LHCN-M2 (cell line): Measurements from ENCODE around the gene GNLY. TPM values are rescaled to one million over a fixed set of nuclear protein-coding genes. Genes with fewer than 3 reads are reported as not detected.
"Not testable (repeated sequence)": the region's sequence is repeated elsewhere in the genome, so short reads cannot be mapped to it uniquely, and the experiment has no call there.

ENCODE experiments used
- DNase-seq: peaks from one replicate; pipeline ENCODE4 v3.0.0-alpha.2; 2012; ENCODE audit warnings: low read depth
- polyA plus RNA-seq: library from polyadenylated mRNA; unstranded; fragments of >200 nt; gene quantifications from one replicate; pipeline ENCODE4 v1.2.1, GENCODE V29; 2012; ENCODE audit warnings: missing spikeins
- total RNA-seq: library from RNA; depleted of rRNA; stranded (reverse); fragments of >200 nt; gene quantifications from 2 replicates; pipeline ENCODE4 v1.2.3, GENCODE V29; 2014; rRNA removed

The GNLY gene
- total RNA-seq: not detected in 2 replicates
- not detected for polyA plus RNA-seq

DNA sequence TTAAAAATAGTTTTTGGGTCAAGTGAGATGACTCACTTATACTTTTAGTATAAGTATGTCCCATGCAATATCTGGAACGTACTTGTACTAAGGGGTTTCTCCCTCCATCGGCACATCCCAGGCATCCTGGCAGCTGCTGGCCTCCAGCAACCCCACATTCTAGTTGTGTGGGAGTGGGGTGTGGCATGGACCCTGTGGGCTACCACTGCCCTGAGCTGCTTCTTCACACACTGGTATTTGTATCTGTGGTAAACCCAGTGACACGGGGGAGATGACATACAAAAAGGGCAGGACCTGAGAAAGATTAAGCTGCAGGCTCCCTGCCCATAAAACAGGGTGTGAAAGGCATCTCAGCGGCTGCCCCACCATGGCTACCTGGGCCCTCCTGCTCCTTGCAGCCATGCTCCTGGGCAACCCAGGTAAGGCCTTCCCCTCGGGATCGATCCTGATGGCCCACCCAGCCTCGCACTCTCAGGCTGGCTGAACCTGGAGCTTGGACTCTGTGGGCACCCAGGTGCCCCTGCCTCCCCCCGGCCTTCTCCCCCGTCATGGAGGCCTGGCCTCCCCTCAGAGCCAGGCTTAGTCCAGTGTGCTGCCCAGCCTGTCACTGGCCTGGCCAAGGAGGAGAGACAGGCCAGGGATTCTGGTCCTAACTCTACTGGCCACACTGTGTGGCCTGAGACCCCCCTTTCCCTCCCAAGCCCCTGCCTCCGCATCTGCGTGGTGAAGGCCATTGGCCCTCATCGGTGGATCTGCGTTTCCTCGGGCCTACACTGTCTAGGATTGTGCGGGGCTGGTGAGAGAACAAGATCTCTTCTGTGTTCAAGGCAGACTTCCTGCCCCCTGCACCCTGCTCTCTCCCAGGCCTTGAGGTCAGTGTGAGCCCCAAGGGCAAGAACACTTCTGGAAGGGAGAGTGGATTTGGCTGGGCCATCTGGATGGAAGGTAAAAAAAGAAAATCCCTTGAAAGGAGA lies at the start of gene GNLY:
GNLY (plus strand) TSS at position 307 of the 974 bp plus-strand sequence; CDS start at position 368, 61 bp downstream.
- peak; percentile 57 for DNase-seq

DNA sequence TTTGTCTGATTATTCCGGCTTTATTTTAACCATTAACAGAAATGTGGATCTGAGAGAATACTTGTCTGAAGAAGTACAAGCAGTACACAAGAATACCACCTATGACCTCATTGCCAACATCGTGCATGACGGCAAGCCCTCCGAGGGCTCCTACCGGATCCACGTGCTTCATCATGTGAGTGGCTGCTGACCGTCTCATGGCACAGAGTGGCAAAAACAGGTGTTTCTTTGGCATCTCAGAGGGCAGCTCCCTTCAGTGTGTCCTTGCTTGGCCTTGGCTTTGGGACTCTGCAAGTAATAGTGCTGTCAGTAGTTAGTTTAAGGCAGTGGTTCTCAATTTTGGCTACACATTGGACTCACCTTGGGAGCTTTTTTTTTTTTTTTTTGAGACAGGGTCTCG lies 49.2 kb upstream of the GNLY start:
- peak; percentile 45 for DNase-seq

DNA sequence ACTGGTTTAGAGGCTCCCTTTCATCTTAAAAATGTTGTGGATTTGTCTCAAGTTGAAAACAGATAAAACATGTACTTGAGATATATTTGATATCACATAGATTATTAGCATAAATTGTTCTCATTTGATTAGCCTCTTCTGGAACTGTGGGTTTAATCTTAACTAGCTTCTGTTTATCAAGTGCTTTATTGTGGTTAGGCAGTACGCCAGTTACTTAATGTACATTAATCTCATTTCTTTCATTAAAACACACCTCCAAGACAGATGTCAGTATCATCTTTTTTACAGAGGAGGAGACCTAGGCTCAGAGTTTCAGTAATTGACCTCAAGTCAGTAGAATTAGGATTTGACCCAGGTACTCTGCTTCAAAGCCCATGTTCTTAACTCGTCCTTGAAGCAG lies 48.0 kb upstream of the GNLY start:
- DNase-seq: no peak

DNA sequence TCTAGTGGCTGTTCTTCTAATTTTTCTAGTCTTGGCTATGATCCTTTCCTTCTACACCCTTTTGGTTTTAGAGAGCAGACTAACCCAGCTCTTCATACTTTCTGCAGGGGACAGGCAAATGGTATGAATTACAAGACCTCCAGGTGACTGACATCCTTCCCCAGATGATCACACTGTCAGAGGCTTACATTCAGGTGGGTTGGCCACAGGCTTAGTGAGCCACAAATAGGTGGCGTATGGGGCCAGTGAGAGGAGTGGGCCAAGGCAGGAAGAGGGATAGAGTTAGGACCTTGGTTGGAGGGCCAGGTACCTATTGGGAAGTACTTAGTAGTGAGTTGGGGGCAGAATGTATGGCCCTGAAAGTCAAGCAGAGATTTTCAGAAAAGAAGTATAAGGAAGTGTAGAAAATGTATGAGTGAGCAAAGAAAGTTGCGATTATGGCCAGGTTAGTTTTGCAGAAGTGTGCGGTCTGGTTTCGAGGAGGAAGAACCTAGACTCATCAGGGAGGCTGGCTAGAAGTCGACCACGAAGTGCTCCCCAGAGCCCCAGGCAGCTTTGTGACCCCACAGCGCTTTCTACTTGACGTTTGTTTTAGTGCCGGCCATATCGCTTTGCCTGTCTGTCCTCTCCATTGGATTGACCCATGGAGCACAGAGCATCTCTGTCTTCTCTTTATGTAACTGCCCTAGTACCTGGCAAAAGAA lies 46.2 kb upstream of the GNLY start:
- no peak for DNase-seq

DNA sequence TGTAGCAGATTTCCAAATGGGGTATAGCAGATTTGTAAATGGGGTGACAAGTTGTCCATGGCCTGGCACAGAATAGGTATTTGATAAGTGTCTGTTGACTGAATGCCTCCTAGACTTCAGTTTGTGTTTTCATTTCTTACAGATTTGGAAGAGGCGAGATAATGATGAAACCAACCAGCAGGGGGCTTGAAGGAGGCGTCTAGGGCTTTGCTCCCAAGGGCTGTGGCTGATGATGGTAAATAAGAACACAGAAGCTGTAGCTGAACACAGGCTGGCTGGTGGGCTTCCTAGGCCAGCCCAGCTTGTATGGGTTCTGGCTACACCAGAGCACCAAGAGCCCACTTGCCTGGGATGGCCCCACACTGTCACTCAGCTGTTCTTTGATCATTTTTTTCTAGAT lies 45.5 kb upstream of the GNLY start:
- DNase-seq: peak; percentile 58

DNA sequence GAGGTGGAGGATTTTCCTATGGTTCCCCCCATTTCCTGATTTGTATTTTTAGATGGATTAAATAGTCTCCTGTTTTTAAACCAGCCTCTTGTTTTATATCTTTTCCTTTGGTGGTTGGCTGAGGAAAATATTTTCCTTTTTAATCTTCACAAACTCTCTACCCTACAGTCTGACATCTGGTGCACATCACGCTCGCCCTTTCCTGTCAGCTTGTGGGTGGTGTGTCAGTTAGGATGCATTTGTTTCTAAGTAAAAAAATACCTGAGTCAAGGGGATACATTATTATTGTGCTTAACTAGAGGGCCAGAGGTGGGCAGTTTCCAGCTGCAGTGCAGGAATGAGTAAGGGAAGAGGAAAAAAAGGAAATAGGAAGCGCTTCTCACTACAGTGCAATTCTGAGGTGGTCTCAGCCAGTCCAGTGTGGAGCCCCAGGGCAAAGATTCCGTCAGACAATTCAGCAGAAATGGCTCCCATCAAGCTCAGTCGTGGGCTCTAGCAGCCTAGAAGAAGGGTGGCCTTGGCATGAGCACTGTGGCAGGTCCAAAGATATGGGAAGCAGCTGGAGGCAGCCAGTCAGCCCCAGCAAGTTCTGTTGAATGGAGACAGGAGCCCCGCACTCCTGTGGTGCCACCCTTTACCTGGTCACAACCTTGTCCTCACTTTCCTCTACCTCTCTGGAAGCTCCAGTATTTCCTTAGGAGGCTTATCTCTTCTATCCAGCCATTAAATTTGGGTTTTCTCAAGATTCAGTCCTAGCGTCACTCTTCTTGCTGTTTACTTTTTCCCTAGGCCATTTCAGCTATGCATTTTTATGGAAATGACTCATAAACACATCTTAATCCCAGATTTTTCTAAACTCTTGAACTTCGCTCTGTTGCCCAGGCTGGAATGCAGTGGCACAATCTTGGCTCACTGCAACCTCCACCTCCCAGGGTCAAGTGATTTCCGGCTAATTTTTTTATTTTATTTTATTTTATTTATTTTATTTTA lies 44.7 kb upstream of the GNLY start:
- peak; percentile 71 for DNase-seq

DNA sequence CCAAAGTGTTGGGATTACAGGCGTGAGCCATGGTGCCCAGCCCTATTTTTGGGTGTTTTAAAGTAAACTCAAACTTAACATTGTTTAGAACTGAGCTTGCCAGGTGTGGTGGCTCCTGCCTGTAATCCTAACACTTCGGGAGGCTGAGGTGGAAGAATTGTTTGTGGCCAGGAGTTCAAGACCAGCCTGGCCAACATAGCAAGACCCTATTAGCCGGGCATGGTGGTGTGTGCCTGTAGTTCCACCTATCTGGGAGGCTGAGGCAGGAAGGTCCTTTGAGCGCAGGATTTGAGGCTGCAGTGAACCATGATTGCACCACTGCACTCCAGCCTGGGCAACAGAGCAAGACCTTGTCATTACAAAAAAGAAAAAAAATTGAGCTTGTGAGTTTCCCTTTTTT lies 43.7 kb upstream of the GNLY start:
- DNase-seq: no peak

DNA sequence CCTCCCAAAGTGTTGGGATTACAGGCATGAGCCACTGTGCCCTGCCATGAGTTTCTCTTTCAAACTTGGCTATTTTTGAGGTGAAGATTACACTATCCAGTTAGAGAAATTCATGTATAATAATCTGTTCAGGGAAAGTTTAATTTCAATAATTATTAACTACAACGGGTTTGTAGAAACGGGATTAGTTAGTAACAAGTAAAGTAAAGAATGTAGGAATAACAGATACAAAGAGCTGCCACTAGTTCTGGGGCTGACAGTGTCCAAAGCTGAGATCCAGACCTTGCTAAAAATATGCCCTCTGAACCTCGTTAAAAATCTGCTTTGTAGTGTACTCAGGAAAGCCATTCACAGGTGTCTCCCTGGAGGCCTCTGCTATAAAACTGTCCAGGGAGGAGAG lies 43.1 kb upstream of the GNLY start:
- DNase-seq: no peak

DNA sequence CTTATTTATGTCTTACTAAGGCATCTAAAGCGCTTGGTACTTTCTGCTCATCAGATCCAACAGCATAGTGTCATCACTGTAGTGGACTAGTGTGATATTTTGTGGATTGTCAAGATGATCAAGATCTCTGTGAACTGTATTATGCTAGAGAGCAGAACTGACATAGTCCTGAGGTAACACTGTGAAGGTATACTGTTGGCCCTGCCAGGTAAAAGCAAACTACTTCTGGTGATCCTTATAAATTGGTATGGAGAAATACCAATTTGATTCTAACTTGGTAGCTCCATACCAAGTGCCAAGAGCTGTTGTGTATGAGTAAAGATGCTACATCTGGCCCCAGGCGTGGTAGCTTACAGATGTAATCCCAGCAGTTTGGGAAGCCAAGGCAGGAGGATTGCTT lies 42.1 kb upstream of the GNLY start:
- no peak for DNase-seq

DNA sequence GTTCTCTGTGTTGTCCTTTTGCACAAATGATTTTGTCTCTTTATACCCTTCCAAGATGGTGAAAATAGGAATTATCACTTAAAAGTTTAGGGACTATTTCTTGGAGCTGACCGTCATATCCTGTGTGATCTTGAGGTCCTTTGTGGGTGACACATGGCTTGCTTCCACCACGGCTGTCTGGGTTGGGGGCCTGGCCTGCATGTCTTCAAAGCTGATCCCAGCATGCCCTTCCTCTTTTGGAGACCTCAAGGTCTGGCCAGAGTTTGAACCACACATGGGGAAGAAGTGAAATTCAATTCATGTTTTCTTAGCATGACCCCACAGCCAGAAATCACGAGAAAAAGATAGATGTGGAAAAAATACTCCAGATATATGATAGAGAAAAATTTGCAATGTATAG lies 40.2 kb upstream of the GNLY start:
- no peak for DNase-seq

DNA sequence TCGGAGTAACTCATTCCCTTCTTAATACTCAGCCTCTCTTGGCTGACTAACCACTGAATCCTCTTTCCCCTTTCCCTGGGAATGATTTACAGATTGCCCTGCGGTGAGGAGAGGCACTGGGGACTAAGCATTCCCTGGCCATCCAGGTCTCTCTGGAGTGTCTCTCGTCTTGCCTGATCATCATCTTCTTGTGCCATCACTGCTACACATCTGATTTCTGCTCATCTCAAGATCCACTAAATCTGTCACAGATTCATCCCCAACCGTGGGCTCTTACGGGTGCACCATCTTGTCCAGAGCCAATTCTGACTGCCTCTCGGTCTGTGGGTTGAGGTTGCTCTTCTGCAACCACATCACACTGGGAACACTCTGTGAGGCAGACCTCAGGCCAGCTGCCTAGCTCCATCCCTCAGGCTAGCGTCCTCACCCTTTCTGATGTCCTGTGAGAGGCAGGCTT lies 38.2 kb upstream of the GNLY start:
- peak; percentile 63 for DNase-seq

DNA sequence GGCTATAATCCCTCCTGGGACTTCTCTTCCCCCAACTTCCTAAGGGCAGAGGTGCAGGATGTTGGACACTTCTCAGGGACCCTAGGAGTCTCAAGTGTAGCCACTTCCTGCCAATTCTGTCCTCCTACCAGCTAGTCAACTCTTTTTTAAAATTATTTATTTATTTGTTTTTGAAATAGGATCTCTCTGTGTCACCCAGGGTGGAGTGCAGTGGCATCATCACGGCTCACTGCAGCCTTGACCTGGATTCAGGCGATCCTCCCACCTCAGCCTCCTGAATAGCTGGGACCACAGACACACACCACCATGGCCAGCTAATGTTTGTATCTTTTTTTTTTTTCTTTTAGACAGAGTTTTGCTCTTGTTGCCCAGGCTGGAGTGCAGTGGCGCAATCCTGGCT lies 37.7 kb upstream of the GNLY start:
- peak; percentile 26 for DNase-seq

DNA sequence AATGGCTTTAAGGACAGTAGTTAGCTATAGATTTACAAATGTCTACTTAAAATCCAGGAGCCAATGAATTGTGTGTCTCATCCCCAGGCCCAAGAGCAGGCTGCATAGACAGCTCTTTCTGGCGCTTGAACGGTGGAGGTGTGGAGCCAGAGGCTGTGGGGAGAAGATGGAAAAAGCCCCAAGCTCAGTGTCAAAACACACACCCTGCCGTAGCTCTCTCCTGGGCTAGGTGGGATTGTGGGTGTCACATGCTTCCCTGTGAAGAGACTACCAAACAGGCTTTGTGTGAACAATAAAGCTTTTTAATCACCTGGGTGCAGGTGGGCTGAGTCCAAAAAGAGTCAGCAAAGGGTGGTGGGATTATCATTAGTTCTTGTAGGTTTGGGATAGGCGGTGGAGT lies 36.8 kb upstream of the GNLY start:
- not testable (repeated sequence) for DNase-seq

DNA sequence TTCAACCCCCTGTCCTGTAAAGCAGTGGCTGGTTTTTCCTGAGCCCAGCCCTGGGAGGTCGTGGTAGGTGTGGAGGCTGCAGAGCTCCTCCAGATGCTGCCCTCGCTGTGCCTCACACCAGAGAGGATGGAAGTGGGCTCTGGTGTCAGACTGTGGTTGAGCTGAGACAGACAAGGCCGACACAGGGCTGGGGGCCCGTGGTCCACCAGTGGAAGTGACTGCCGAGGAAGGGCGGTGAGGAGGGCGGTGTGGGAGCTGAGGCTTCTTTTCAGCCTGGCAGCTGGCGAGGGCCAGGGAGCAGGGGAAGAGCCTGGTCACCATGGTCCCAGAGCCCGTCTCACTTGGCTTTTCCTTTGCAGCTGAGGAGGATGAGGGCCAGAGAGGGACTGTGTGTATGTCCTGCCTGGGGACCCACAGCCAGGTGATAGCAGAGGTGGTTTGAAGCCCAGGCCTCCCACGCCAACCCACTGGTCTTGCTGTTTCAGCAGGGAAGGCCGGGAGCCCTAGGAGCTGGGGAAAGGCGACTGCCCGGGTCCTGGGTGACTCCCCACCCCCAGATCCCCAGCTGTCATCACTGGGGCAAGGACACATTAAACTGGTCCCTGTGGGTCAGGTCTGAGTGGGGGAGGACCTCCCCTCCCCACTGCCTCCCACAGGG lies 34.7 kb upstream of the GNLY start:
- no peak for DNase-seq

DNA sequence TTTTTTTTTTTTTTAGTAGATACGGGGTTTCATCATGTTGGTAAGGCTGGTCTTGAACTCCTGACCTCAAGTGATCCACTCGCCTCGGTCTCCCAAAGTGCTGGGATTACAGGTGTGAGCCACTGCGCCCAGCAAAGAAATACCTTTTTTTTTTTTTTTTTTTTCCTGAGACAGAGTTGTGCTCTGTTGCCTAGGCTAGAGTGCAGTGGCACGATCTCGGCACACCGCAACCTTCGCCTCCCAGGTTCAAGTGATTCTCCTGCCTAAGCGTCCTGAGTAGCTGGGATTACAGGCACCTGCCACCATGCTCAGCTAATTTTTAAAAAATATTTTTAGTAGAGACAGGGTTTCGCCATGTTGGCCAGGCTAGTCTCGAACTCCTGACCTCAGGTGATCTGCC lies 33.9 kb upstream of the GNLY start:
- DNase-seq: not testable (repeated sequence)

DNA sequence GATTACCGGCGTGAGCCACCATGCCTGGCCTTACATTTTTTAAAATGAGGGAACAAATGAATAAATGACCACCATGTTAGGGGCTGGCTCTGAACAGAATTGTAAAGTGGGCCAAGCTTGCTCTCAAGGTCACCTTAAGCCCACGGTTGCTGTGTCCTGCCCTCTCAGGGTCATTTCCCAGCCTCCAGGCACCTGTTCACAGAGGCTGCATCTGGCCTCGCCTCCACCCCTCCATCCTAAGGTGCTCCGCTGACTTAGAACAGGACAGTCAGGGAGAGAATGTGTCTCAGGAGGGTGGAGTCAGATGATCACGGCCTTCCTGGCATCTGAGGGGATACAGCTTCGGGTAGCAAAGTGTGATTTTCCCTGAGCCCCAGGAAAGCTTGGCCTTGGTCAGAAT lies 33.4 kb upstream of the GNLY start:
- no peak for DNase-seq

DNA sequence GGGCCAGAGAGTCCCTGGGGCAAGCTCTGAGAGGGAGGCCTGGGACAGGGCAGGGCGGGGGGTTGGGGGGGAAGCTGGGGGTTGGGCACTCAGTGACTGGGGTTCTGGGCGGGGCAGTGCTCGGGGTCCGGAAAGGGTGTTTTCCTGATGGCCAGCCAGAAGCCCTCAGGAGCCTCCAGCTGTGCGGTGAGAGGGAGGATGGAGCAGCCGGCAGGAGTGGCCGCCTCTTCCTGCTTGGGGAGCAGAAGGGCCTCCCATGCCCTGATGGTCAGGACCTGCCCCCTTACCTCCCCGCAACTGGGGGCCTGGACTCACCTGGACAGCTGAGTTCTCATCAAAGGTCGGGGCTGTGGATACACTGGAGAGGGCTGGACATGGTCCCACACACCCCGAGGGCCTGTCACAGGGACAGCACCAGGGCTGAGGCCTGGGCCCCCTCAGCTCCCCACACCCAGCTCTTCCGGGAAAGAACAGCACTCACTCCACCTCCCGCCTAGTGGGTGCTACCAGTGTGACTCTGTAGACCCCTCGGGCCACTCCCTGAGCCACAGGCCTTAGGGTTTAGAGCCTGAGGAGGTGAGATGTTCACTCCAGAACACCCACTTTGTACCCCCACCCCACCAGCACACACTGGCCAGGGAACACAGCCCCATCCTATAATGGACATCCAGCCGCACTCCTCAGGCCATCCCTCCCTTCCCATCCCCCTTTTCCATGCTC lies 32.9 kb upstream of the GNLY start:
- DNase-seq: no peak

DNA sequence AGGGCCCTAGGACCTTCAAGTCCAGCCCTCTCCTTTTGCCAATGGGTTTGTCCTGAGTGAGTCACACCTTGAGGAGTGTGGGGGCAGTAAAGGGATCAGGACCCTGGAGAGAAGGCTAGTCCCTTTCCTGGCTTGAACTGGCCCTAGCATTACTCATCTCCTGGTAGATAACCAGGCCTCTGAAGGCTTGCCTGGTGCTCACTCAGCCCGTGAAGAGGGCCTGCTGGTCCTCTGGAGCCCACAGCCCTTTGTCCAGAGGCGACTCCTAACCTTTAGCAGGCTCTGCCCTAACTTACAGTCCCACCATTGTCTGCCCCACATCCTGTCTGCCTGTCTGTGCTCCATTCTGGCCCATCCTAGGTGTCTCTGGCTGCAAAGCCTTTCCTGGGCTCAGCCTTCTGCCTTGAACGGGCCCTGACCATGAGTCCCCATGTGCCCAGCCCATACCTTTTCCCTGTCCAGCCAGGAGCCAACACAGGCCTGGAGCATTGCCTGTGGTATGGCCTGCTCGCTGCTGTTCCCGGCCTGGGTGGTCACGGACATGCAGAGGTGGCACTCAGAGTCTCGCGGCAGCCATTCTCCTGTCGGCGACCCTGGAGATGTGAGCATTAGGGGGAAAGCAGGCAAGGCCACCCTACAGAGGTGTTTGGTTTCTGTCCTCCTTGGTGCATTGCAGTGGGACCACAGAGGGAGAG lies 31.1 kb upstream of the GNLY start:
- peak; percentile 88 for DNase-seq
